ENCODE results near the gene TCOF1. TPM values are rescaled to one million over a fixed set of nuclear protein-coding genes. Genes with fewer than 3 reads are reported as not detected.
A peak's percentile ranks its signal among the peaks of the same experiment; 100 is the strongest.

Gene TCOF1
- total RNA-seq, 1 donor from 2014 or later, result 27.1 TPM

GRCh38 chr5:150397146-150397781, 39.8 kb downstream of the TCOF1 start:
- peaks cover 99% of the 10 kb centered on the region for H3K36me3 ChIP-seq
- TF ChIP-seq CTCF (IDR thresholded peaks at IDR 0.05), result no peak

GRCh38 chr5:150397782-150398721, 40.6 kb downstream of the TCOF1 start:
- DNase-seq (peak; percentile 44), ATAC-seq (peak; percentile 1)
- Histone ChIP-seq H3K4me1 (no peaks in the 10 kb centered on the region), H3K27me3 (ENCODE audit: low read depth) (no peaks in the 10 kb centered on the region), H3K36me3 (peaks cover 99% of the 10 kb centered on the region), H3K9me3 (no peaks in the 10 kb centered on the region), H3K4me3 (no peak overlapping the region), H3K27ac (no peak overlapping the region)
- TF ChIP-seq CTCF (IDR thresholded peaks at IDR 0.05), result no peak
- intact Hi-C loops (cut with DNase I), result no loop called here

More at GRCh38 chr5:150397146-150397781, 39.8 kb downstream of the TCOF1 start:
- no peak for ATAC-seq
- Histone ChIP-seq H3K27ac (no peak overlapping the region), H3K4me3 (no peak overlapping the region), H3K9me3 (no peaks in the 10 kb centered on the region), H3K27me3 (ENCODE audit: low read depth) (no peaks in the 10 kb centered on the region), H3K4me1 (no peaks in the 10 kb centered on the region)
- intact Hi-C loops (cut with DNase I), result no loop called here
- no peak for DNase-seq

GRCh38 chr5:150398722-150399523, 41.4 kb downstream of the TCOF1 start:
- TF ChIP-seq CTCF (IDR thresholded peaks at IDR 0.05), result no peak
- no peaks in the 10 kb centered on the region for H3K4me1 ChIP-seq
- H3K27ac ChIP-seq, result no peak overlapping the region
- H3K9me3 ChIP-seq, result no peaks in the 10 kb centered on the region
- no peak overlapping the region for H3K4me3 ChIP-seq
- no peaks in the 10 kb centered on the region for H3K27me3 ChIP-seq (ENCODE audit: low read depth)
- intact Hi-C loops (cut with DNase I), result no loop called here
- DNase-seq, result peak; percentile 44
- peaks cover 99% of the 10 kb centered on the region for H3K36me3 ChIP-seq
- ATAC-seq, result peak; percentile 23 to 34

- intact Hi-C loops (cut with DNase I), result no loop called here
- peak; percentile 2 to 19 for ATAC-seq
- Histone ChIP-seq H3K4me1 (no peaks in the 10 kb centered on the region), H3K27me3 (ENCODE audit: low read depth) (no peaks in the 10 kb centered on the region), H3K9me3 (no peaks in the 10 kb centered on the region), H3K4me3 (no peak overlapping the region), H3K36me3 (peaks cover 99% of the 10 kb centered on the region), H3K27ac (no peak overlapping the region)
- peak; percentile 44 for DNase-seq
- TF ChIP-seq CTCF (IDR thresholded peaks at IDR 0.05), result no peak
These were observed 42.2 kb downstream of the TCOF1 start for GRCh38 chr5:150399524-150400211.

Data from lower lobe of right lung (tissue), 2 donors.